Measurements from ENCODE around the gene TNFRSF8.
"Not testable (repeated sequence)": the region's sequence is repeated elsewhere in the genome, so short reads cannot be mapped to it uniquely, and the experiment has no call there.

TNFRSF8 gene

GRCh38 chr1:12095452-12096263 lies 32.6 kb downstream of the TNFRSF8 start:
- peaks cover 23% of the 10 kb centered on the region for H3K36me3 Mint-ChIP-seq (ENCODE audit: low read depth)
- H3K4me3 Mint-ChIP-seq: no peak overlapping the region
- no peak for DNase-seq (ENCODE audit: low spot score)
- peaks cover 11% of the 10 kb centered on the region for H3K4me1 Mint-ChIP-seq (ENCODE audit: low read depth)
- H3K27ac Mint-ChIP-seq: no peak overlapping the region
- H3K9me3 Mint-ChIP-seq: no peaks in the 10 kb centered on the region
- H3K27me3 Mint-ChIP-seq (ENCODE audit: low read depth): no peaks in the 10 kb centered on the region

DNA sequence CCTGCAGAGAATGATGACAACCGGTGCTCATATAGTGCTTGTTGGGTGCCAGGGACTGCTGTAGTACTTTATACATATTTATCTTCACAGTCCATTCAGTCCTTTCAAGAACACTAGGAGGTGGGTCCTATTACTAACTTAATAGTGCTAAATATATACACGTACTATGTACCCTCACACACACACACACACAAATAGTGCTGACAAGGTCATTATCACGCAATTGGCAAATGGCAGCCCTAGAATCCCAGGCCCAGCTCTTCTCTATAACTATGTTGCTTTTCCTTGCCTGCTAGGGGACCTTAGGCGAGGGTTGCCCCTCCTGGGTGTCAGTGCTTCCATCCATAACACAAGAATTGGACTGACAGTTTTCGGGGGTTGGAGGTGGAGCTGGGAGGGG lies 33.5 kb downstream of the TNFRSF8 start:
- no peaks in the 10 kb centered on the region for H3K9me3 Mint-ChIP-seq
- peaks cover 20% of the 10 kb centered on the region for H3K36me3 Mint-ChIP-seq (ENCODE audit: low read depth)
- no peaks in the 10 kb centered on the region for H3K27me3 Mint-ChIP-seq (ENCODE audit: low read depth)
- peaks cover 7% of the 10 kb centered on the region for H3K4me1 Mint-ChIP-seq (ENCODE audit: low read depth)
- no peak for DNase-seq (ENCODE audit: low spot score)
- no peak overlapping the region for H3K4me3 Mint-ChIP-seq
- no peak overlapping the region for H3K27ac Mint-ChIP-seq

DNA sequence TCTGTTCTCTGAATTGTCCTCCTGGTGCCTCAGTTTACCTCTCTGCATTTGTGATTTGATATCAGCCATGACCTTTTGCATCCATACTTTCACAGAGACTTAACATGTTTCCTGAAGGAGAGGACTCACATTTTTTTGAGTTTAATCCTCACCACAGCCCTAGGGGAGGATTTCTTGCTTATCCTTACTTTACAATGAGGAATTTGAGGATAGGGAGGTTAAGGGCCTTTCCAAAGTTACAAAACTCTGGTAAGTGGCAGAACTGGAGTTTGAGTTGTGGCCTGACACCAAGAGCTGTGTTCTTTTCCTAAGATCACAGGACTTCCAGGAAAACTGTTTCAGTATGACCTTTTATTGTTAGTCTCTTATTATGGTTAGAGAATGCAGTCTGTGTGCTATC lies 34.2 kb downstream of the TNFRSF8 start:
- Mint-ChIP-seq H3K36me3 (ENCODE audit: low read depth) (peaks cover 23% of the 10 kb centered on the region), H3K27me3 (ENCODE audit: low read depth) (no peaks in the 10 kb centered on the region), H3K9me3 (no peaks in the 10 kb centered on the region), H3K4me3 (no peak overlapping the region), H3K27ac (no peak overlapping the region), H3K4me1 (ENCODE audit: low read depth) (peaks cover 8% of the 10 kb centered on the region)
- no peak for DNase-seq (ENCODE audit: low spot score)

DNA sequence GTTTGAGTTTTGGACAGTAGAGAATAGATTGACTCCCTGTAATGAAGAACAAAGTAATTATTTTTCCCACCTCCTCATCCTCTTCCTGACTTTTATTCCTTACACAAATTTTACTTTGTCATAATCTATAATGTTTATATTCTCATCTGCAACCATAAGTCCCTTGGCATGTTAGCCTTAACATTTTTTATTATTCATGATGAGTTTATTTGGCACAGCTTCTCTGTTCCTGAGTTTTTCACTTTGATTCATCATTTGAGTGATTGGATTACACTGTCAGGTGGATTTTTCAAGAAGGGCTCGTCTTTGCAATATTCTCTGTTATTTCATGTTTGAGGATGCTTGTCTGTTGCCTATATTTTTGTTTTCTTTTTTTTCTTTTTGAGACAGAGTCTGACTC lies 35.7 kb downstream of the TNFRSF8 start:
- Mint-ChIP-seq H3K27me3 (ENCODE audit: low read depth) (no peaks in the 10 kb centered on the region), H3K9me3 (no peaks in the 10 kb centered on the region), H3K4me3 (no peak overlapping the region), H3K36me3 (ENCODE audit: low read depth) (peaks cover 24% of the 10 kb centered on the region), H3K27ac (no peak overlapping the region), H3K4me1 (ENCODE audit: low read depth) (peaks cover 10% of the 10 kb centered on the region)
- DNase-seq (ENCODE audit: low spot score): no peak

- Mint-ChIP-seq H3K9me3 (no peaks in the 10 kb centered on the region), H3K36me3 (ENCODE audit: low read depth) (peaks cover 26% of the 10 kb centered on the region), H3K27me3 (ENCODE audit: low read depth) (no peaks in the 10 kb centered on the region), H3K27ac (no peak overlapping the region), H3K4me1 (ENCODE audit: low read depth) (peaks cover 7% of the 10 kb centered on the region), H3K4me3 (no peak overlapping the region)
- no peak for DNase-seq (ENCODE audit: low spot score)
These were observed 36.5 kb downstream of the TNFRSF8 start for GRCh38 chr1:12099610-12100009.

DNA sequence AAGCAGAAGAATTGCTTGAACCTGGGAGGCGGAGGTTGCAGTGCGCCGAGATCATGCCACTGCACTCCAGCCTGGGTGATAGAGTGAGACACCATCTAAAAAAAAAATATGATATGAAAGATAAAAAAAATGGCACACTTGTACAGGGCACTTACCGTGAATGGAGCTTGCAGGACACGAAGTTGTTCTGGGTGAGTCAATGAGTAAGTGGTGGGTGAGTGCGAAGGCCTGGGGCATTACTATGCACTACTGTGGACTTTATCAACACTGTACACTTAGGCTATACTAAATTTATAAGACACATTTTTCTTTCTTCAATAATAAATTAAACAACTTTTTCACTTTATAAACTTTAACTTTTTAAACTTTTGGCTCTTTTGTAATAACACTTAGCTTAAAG lies 37.0 kb downstream of the TNFRSF8 start:
- H3K9me3 Mint-ChIP-seq: no peaks in the 10 kb centered on the region
- H3K27me3 Mint-ChIP-seq (ENCODE audit: low read depth): no peaks in the 10 kb centered on the region
- DNase-seq (ENCODE audit: low spot score): no peak
- peaks cover 28% of the 10 kb centered on the region for H3K36me3 Mint-ChIP-seq (ENCODE audit: low read depth)
- peaks cover 7% of the 10 kb centered on the region for H3K4me1 Mint-ChIP-seq (ENCODE audit: low read depth)
- no peak overlapping the region for H3K4me3 Mint-ChIP-seq
- no peak overlapping the region for H3K27ac Mint-ChIP-seq

GRCh38 chr1:12101120-12101519 lies 38.0 kb downstream of the TNFRSF8 start:
- not testable (repeated sequence) for H3K27ac Mint-ChIP-seq; H3K4me3 Mint-ChIP-seq; H3K4me1 Mint-ChIP-seq (ENCODE audit: low read depth); DNase-seq (ENCODE audit: low spot score); H3K9me3 Mint-ChIP-seq; H3K27me3 Mint-ChIP-seq (ENCODE audit: low read depth)
- H3K36me3 Mint-ChIP-seq (ENCODE audit: low read depth): peaks cover 31% of the 10 kb centered on the region

DNA sequence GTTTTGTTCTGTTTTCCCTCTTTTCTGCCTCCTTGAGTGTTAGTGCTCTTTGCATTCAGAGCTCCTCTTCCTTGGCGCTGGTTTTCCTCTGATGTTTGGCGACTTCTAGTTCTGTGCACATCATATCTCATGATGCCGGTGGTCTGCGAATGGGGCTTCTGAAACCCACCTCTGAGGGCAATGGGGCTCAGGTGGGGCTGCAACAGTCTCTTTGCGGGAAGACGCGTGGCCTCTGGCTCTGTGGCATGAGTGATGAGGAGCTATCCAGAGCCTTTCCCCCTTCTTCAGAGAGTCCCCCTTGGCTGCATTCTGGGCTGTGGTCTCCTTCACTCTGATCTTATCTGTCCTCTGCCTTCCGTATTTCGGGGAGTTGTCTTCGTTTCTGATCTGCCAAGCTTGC lies 39.0 kb downstream of the TNFRSF8 start:
- Mint-ChIP-seq H3K4me3 (no peak overlapping the region), H3K36me3 (ENCODE audit: low read depth) (peaks cover 33% of the 10 kb centered on the region), H3K9me3 (no peaks in the 10 kb centered on the region), H3K4me1 (ENCODE audit: low read depth) (peaks cover 5% of the 10 kb centered on the region), H3K27ac (no peak overlapping the region), H3K27me3 (ENCODE audit: low read depth) (no peaks in the 10 kb centered on the region)
- no peak for DNase-seq (ENCODE audit: low spot score)

GRCh38 chr1:12104417-12104816 lies 41.3 kb downstream of the TNFRSF8 start:
- DNase-seq (ENCODE audit: low spot score): no peak
- peaks cover 31% of the 10 kb centered on the region for H3K36me3 Mint-ChIP-seq (ENCODE audit: low read depth)
- peaks cover 5% of the 10 kb centered on the region for H3K4me1 Mint-ChIP-seq (ENCODE audit: low read depth)
- no peak overlapping the region for H3K4me3 Mint-ChIP-seq
- H3K27ac Mint-ChIP-seq: no peak overlapping the region
- no peaks in the 10 kb centered on the region for H3K27me3 Mint-ChIP-seq (ENCODE audit: low read depth)
- no peaks in the 10 kb centered on the region for H3K9me3 Mint-ChIP-seq

DNA sequence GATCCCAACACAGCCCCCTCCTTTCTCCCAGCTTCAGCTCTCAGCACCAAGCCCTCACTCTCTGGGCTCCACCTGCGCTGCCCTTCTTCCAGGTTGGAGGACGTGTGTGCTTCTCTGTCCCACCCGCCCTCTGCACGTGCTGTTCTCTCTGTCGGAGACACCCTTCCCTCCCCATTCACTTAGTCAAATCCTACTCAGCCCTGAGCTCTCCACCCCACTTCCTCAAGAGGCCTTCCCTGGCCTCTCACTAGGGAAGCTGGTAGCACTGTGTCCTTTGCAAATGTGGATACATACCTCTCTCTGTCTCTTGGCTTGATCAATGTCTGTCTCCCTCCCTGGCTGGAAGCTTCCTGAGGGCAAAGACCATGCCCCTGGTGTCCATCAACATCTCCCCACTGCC lies 43.0 kb downstream of the TNFRSF8 start:
- H3K27me3 Mint-ChIP-seq (ENCODE audit: low read depth): no peaks in the 10 kb centered on the region
- H3K4me1 Mint-ChIP-seq (ENCODE audit: low read depth): peaks cover 5% of the 10 kb centered on the region
- no peaks in the 10 kb centered on the region for H3K9me3 Mint-ChIP-seq
- no peak overlapping the region for H3K4me3 Mint-ChIP-seq
- no peak for DNase-seq (ENCODE audit: low spot score)
- peaks cover 34% of the 10 kb centered on the region for H3K36me3 Mint-ChIP-seq (ENCODE audit: low read depth)
- H3K27ac Mint-ChIP-seq: peak overlapping the region; percentile 67

- DNase-seq (ENCODE audit: low spot score); H3K4me3 Mint-ChIP-seq; H3K27me3 Mint-ChIP-seq (ENCODE audit: low read depth); H3K27ac Mint-ChIP-seq; H3K4me1 Mint-ChIP-seq (ENCODE audit: low read depth); H3K9me3 Mint-ChIP-seq: not testable (repeated sequence)
- peaks cover 35% of the 10 kb centered on the region for H3K36me3 Mint-ChIP-seq (ENCODE audit: low read depth)
These were observed 43.8 kb downstream of the TNFRSF8 start for GRCh38 chr1:12106861-12107260.

DNA sequence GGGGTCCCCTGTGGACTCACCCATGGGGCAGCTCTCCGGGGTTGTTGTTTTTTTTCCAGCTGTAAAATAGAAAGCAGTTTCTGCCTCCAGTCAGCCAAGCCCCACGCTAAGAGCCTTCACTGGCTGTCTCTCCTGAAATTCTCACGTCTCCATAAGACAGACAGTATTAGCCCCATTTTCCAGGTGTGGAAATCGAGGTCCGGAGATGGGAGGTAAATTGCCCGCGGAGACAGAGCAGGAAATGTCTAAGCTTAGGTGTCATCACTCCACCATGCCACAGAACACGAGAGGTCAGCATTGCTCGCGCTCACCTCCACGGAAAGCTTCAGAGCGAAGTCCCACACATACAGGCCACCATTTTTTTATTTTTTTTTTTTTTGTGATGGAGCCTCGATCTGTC lies 44.6 kb downstream of the TNFRSF8 start:
- Mint-ChIP-seq H3K9me3 (no peaks in the 10 kb centered on the region), H3K27ac (peak overlapping the region; percentile 52), H3K4me1 (ENCODE audit: low read depth) (peaks cover 1% of the 10 kb centered on the region), H3K27me3 (ENCODE audit: low read depth) (no peaks in the 10 kb centered on the region), H3K4me3 (no peak overlapping the region), H3K36me3 (ENCODE audit: low read depth) (peaks cover 29% of the 10 kb centered on the region)
- DNase-seq (ENCODE audit: low spot score): no peak

GRCh38 chr1:12109901-12110300 lies 46.8 kb downstream of the TNFRSF8 start:
- Mint-ChIP-seq H3K27ac (no peak overlapping the region), H3K9me3 (no peaks in the 10 kb centered on the region), H3K27me3 (ENCODE audit: low read depth) (no peaks in the 10 kb centered on the region), H3K4me3 (no peak overlapping the region), H3K4me1 (ENCODE audit: low read depth) (peaks cover 10% of the 10 kb centered on the region), H3K36me3 (ENCODE audit: low read depth) (peaks cover 20% of the 10 kb centered on the region)
- no peak for DNase-seq (ENCODE audit: low spot score)

DNA sequence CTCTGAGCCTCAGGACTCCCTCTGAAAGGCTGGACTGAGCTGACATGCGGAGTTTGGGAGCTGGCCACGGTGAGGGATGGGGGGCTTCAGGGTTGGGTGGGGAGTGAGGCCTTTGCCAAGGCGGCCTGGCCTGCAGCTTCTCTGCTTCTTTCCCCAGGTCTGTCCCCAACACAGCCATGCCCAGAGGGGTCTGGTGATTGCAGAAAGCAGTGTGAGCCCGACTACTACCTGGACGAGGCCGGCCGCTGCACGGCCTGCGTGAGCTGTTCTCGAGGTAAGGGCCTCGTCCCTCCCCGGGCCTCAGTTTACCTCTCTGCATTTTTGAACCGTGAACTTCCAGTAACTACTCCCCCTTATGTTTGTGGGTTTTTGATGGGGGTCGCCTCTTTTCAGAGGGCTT lies 48.6 kb downstream of the TNFRSF8 start:
- no peaks in the 10 kb centered on the region for H3K9me3 Mint-ChIP-seq
- H3K4me1 Mint-ChIP-seq (ENCODE audit: low read depth): peaks cover 10% of the 10 kb centered on the region
- H3K36me3 Mint-ChIP-seq (ENCODE audit: low read depth): peaks cover 16% of the 10 kb centered on the region
- DNase-seq (ENCODE audit: low spot score): no peak
- no peaks in the 10 kb centered on the region for H3K27me3 Mint-ChIP-seq (ENCODE audit: low read depth)
- H3K4me3 Mint-ChIP-seq: no peak overlapping the region
- no peak overlapping the region for H3K27ac Mint-ChIP-seq

DNA sequence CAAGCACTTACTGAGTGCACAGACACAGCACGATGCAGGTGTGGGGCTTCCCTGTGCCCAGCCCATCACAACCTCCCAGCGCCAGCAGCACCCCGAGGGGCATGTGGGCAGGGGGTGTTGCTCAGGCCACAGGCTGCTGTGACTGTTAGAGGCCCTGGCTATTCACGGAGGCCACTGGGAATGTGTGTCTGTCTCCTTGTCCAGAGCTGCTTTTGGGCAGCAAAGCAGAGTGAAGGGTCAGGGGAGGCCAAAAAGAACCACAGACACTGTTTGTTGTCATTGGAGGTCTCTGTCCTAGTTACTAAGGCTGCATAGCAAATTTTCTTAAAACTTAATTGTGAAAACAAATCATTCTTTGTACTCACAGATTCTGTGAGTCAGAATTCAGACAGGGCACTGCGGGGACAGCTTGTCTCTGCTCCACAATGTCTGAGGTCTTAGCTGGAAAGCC lies 49.6 kb downstream of the TNFRSF8 start:
- H3K9me3 Mint-ChIP-seq: no peaks in the 10 kb centered on the region
- H3K36me3 Mint-ChIP-seq (ENCODE audit: low read depth): peaks cover 17% of the 10 kb centered on the region
- H3K4me3 Mint-ChIP-seq: no peak overlapping the region
- no peak for DNase-seq (ENCODE audit: low spot score)
- peak overlapping the region; percentile 17 for H3K27ac Mint-ChIP-seq
- peaks cover 10% of the 10 kb centered on the region for H3K4me1 Mint-ChIP-seq (ENCODE audit: low read depth)
- no peaks in the 10 kb centered on the region for H3K27me3 Mint-ChIP-seq (ENCODE audit: low read depth)
